Endodermal cell (in vitro differentiated cells): ENCODE measurements around the gene HMGCLL1. TPM values are rescaled to one million over a fixed set of nuclear protein-coding genes. Genes with fewer than 3 reads are reported as not detected.

Experiments
- DNase-seq: peaks from one replicate; pipeline ENCODE4 v3.0.0-alpha.2; 2017
- H3K27ac ChIP-seq: 2 replicates; pipeline ENCODE4 v1.5.1; 2013; ENCODE audit warnings: mild to moderate bottlenecking, low read depth, low read length, moderate library complexity
- H3K27me3 ChIP-seq: 2 replicates; pipeline ENCODE4 v1.6.1; 2013; ENCODE audit warnings: mild to moderate bottlenecking, low read length, moderate library complexity; ENCODE audit not compliant: insufficient read depth, control insufficient read depth, poor library complexity, severe bottlenecking
- H3K36me3 ChIP-seq: 2 replicates; pipeline ENCODE4 v1.7.0; 2013; ENCODE audit warnings: mild to moderate bottlenecking, low read length, moderate library complexity; ENCODE audit not compliant: control insufficient read depth, insufficient read depth
- H3K4me1 ChIP-seq: one replicate; pipeline ENCODE4 v1.7.0; 2013; ENCODE audit warnings: low read length; ENCODE audit not compliant: control insufficient read depth, insufficient read depth
- H3K4me3 ChIP-seq: 2 replicates; pipeline ENCODE4 v1.5.1; 2013; ENCODE audit warnings: mild to moderate bottlenecking, low read length, moderate library complexity
- H3K9ac ChIP-seq: 2 replicates; pipeline ENCODE4 v1.6.1; 2013; ENCODE audit warnings: mild to moderate bottlenecking, low read length, moderate library complexity; ENCODE audit not compliant: poor library complexity, severe bottlenecking; ENCODE audit errors: extremely low read depth
- H3K9me3 ChIP-seq: 2 replicates; pipeline ENCODE4 v1.6.1; 2013; ENCODE audit warnings: mild to moderate bottlenecking, low read length, moderate library complexity; ENCODE audit not compliant: control insufficient read depth
- H3K27ac Mint-ChIP-seq: 2 replicates; pipeline ENCODE4 v1.8.0; 2020; ENCODE audit warnings: mixed read lengths
- H3K27me3 Mint-ChIP-seq: 2 replicates; pipeline ENCODE4 v1.8.0; 2021; ENCODE audit warnings: mild to moderate bottlenecking, mixed read lengths; ENCODE audit not compliant: insufficient read depth
- H3K36me3 Mint-ChIP-seq: 2 replicates; pipeline ENCODE4 v1.8.0; 2020; ENCODE audit warnings: low read depth, mixed read lengths
- H3K4me1 Mint-ChIP-seq: 2 replicates; pipeline ENCODE4 v1.8.0; 2020; ENCODE audit warnings: mixed read lengths
- H3K4me3 Mint-ChIP-seq: 2 replicates; pipeline ENCODE4 v1.8.0; 2020; ENCODE audit warnings: mild to moderate bottlenecking, moderate library complexity, mixed read lengths
- H3K9me3 Mint-ChIP-seq: 2 replicates; pipeline ENCODE4 v1.8.0; 2020; ENCODE audit warnings: mild to moderate bottlenecking, mixed read lengths
- WGBS, 2 experiments: methylation state at CpG; one replicate each; pipeline versions ENCODE4 v1.1.5 to v1.1.7; 2013; ENCODE audit warnings: missing lambda C conversion rate in 2 of 2, mixed read lengths in 1 of 2; ENCODE audit not compliant: insufficient coverage in 1 of 2, insufficient read length in 1 of 2; 5-methylcytosine and 5-hydroxymethylcytosine counted together
- total RNA-seq, 2 donors: library from RNA; stranded (reverse); fragmentation: NEBNext Ultra II Directional in 1 of 2; extraction: Animal tissue kit (Norgen Biotek cat#: 25700) in 1 of 2; gene quantifications; 2 replicates in 1 of 2; 3 replicates in 1 of 2; pipeline ENCODE4 v1.2.1, GENCODE V29; 2021
- TF ChIP-seq, protein P1 (sequence below): fragments of 200-600 bp; sonication (generic); conservative IDR thresholded peaks from 2 replicates; pipeline ENCODE4 v1.5.0; 2021; ENCODE audit warnings: antibody characterized with exemption, mild to moderate bottlenecking

Gene HMGCLL1
- total RNA-seq, 2 donors from 2014 or later: 0.20 to 0.60 TPM

GRCh38 chr6:55594442-55594841 is 15.4 kb upstream of the HMGCLL1 start:
- Histone ChIP-seq H3K9ac (no peak overlapping the region), H3K36me3 (no peaks in the 10 kb centered on the region), H3K4me3 (no peak overlapping the region), H3K27ac (no peak overlapping the region), H3K27me3 (no peaks in the 10 kb centered on the region), H3K9me3 (peaks cover 5% of the 10 kb centered on the region), H3K4me1 (no peaks in the 10 kb centered on the region)
- WGBS, 2 experiments: 66% methylated on average over 2 of the region's 2 CpGs; no CpG with 5 or more reads in 1 of the 2 experiments
- Mint-ChIP-seq H3K27ac (no peak overlapping the region), H3K9me3 (peaks cover 2% of the 10 kb centered on the region), H3K27me3 (peaks cover 2% of the 10 kb centered on the region), H3K4me1 (peaks cover 6% of the 10 kb centered on the region), H3K36me3 (no peaks in the 10 kb centered on the region), H3K4me3 (no peak overlapping the region)
- TF ChIP-seq, protein P1, sequence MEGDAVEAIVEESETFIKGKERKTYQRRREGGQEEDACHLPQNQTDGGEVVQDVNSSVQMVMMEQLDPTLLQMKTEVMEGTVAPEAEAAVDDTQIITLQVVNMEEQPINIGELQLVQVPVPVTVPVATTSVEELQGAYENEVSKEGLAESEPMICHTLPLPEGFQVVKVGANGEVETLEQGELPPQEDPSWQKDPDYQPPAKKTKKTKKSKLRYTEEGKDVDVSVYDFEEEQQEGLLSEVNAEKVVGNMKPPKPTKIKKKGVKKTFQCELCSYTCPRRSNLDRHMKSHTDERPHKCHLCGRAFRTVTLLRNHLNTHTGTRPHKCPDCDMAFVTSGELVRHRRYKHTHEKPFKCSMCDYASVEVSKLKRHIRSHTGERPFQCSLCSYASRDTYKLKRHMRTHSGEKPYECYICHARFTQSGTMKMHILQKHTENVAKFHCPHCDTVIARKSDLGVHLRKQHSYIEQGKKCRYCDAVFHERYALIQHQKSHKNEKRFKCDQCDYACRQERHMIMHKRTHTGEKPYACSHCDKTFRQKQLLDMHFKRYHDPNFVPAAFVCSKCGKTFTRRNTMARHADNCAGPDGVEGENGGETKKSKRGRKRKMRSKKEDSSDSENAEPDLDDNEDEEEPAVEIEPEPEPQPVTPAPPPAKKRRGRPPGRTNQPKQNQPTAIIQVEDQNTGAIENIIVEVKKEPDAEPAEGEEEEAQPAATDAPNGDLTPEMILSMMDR: no peak
- no peak for DNase-seq

- Histone ChIP-seq H3K27ac (no peak overlapping the region), H3K4me1 (no peaks in the 10 kb centered on the region), H3K9me3 (no peaks in the 10 kb centered on the region), H3K27me3 (peaks cover 1% of the 10 kb centered on the region), H3K9ac (no peak overlapping the region), H3K4me3 (no peak overlapping the region), H3K36me3 (no peaks in the 10 kb centered on the region)
- peaks cover 19% of the 10 kb centered on the region for H3K27me3 Mint-ChIP-seq
- TF ChIP-seq, protein P1: no peak
- H3K36me3 Mint-ChIP-seq: no peaks in the 10 kb centered on the region
- H3K27ac Mint-ChIP-seq: no peak overlapping the region
- no peak for DNase-seq
- H3K4me3 Mint-ChIP-seq: no peak overlapping the region
- H3K4me1 Mint-ChIP-seq: no peaks in the 10 kb centered on the region
- peaks cover 2% of the 10 kb centered on the region for H3K9me3 Mint-ChIP-seq
These were observed 5.8 kb upstream of the HMGCLL1 start for GRCh38 chr6:55584654-55585354.

DNA sequence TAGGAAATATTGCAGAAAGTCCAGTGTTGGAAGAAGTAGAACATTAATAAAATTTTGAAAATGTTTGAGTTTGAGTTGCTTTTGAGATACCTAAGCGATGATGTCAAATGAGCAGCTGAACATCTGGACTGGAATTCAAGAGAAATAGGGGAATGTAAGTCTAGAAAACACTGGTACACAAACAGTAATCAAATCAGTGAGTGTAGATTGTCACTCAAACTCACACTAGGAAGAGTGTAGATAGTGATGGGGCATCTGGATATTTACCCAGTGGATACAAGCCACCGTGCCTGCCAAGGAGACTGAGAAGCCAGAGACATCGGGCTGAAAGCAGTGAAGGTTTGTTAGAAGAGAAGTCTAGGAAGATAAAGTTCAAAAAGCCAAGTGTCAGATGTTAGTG is 2.2 kb downstream of the HMGCLL1 start:
- H3K27ac Mint-ChIP-seq: no peak overlapping the region
- no peak overlapping the region for H3K4me3 ChIP-seq
- H3K27ac ChIP-seq: no peak overlapping the region
- peaks cover 15% of the 10 kb centered on the region for H3K27me3 ChIP-seq
- H3K36me3 Mint-ChIP-seq: peaks cover 2% of the 10 kb centered on the region
- H3K4me3 Mint-ChIP-seq: no peak overlapping the region
- H3K36me3 ChIP-seq: no peaks in the 10 kb centered on the region
- H3K9ac ChIP-seq: no peak overlapping the region
- TF ChIP-seq, protein P1: no peak
- peaks cover 5% of the 10 kb centered on the region for H3K9me3 Mint-ChIP-seq
- peaks cover 47% of the 10 kb centered on the region for H3K27me3 Mint-ChIP-seq
- H3K4me1 Mint-ChIP-seq: peaks cover 2% of the 10 kb centered on the region
- peaks cover 20% of the 10 kb centered on the region for H3K9me3 ChIP-seq
- DNase-seq: no peak
- WGBS, 2 experiments: 87% methylated on average over 3 of the region's 3 CpGs; no CpG with 5 or more reads in 1 of the 2 experiments
- H3K4me1 ChIP-seq: no peaks in the 10 kb centered on the region
